Heart left ventricle (tissue), 16 donors: Measurements from ENCODE around the gene PCAT7. TPM values are rescaled to one million over a fixed set of nuclear protein-coding genes. Genes with fewer than 3 reads are reported as not detected.

ENCODE experiments used
- ATAC-seq, 4 donors: fragments of 200-7000 bp; cut with Tn5 transposase; one replicate each; pipeline ENCODE4 v1.9.1; 2020 to 2022; ENCODE audit warnings: moderate library complexity in 4 of 4, mild to moderate bottlenecking in 3 of 4, moderate number of reproducible peaks in 1 of 4
- DNase-seq, 5 donors: peaks; one replicate each; pipeline ENCODE4 v3.0.0-alpha.2; 2020
- H3K27ac ChIP-seq, 12 donors: fragments of 200-600 bp; sonication (generic) in 4 of 12; one replicate each; pipeline versions ENCODE4 v1.5.0 to v1.8.0; 2016 to 2022; ENCODE audit warnings: mild to moderate bottlenecking in 2 of 12
- H3K27me3 ChIP-seq, 9 donors: fragments of 200-600 bp; sonication (generic) in 2 of 9; one replicate each; pipeline versions ENCODE4 v1.5.1 to v1.8.0; 2016 to 2022; ENCODE audit warnings: mild to moderate bottlenecking in 3 of 9
- H3K36me3 ChIP-seq, 9 donors: fragments of 200-600 bp; sonication (generic) in 2 of 9; one replicate each; pipeline versions ENCODE4 v1.5.0 to v1.8.0; 2018 to 2022; ENCODE audit warnings: mild to moderate bottlenecking in 2 of 9
- H3K4me1 ChIP-seq, 12 donors: fragments of 200-600 bp; sonication (generic) in 4 of 12; one replicate each; pipeline versions ENCODE4 v1.5.0 to v1.8.0; 2016 to 2022; ENCODE audit warnings: mild to moderate bottlenecking in 3 of 12
- H3K4me3 ChIP-seq, 12 donors: fragments of 200-600 bp; sonication (generic) in 4 of 12; one replicate each; pipeline versions ENCODE4 v1.5.0 to v1.8.0; 2017 to 2022; ENCODE audit warnings: mild to moderate bottlenecking in 9 of 12, moderate library complexity in 4 of 12
- H3K9me3 ChIP-seq, 12 donors: fragments of 200-600 bp; sonication (generic) in 4 of 12; one replicate each; pipeline versions ENCODE4 v1.5.0 to v1.8.0; 2016 to 2022; ENCODE audit warnings: mild to moderate bottlenecking in 1 of 12
- CTCF ChIP-seq, 12 donors: fragments of 200-600 bp; sonication (generic) in 4 of 12; IDR thresholded peaks; one replicate each; pipeline versions ENCODE4 v1.5.0 to v1.8.0; 2018 to 2022; ENCODE audit warnings: antibody characterized with exemption in 12 of 12, mild to moderate bottlenecking in 5 of 12
- POLR2A ChIP-seq, 2 donors: fragments of 450-650 bp; IDR thresholded peaks; one replicate each; pipeline ENCODE4 v1.6.1; 2017; ENCODE audit warnings: antibody characterized with exemption in 2 of 2, mild to moderate bottlenecking in 2 of 2, moderate library complexity in 2 of 2
- WGBS, 4 donors: extraction: QIAGEN DNeasy Blood & Tissue Kit in 2 of 4; methylation state at CpG; one replicate each; pipeline versions ENCODE4 v1.1.5 to v1.1.7; 2013 to 2018; 5-methylcytosine and 5-hydroxymethylcytosine counted together
- intact Hi-C, 10 donors: fragments of 100-400 bp; cut with DNase I; formaldehyde crosslinking; loops; one replicate each; pipeline versions ENCODE4 v1.11.1 to v1.14.2; 2022
- polyA plus RNA-seq, 2 donors: library from polyadenylated mRNA; stranded (reverse); fragments of 200-250 nt; gene quantifications; one replicate each; pipeline ENCODE4 v1.2.3, GENCODE V29; 2013
- total RNA-seq, 9 donors: library from RNA; depleted of rRNA in 2 of 9; stranded (reverse); fragments of >200 nt in 2 of 9; fragmentation: NEBNext Ultra II Directional in 3 of 9; extraction: Animal tissue kit (Norgen Biotek cat#: 25700) in 3 of 9; gene quantifications; one replicate each; pipeline versions ENCODE4 v1.1.0 to v1.2.4, GENCODE V29; 2016 to 2023
- donor health status: ischemic (EF 13 %, LVEDD 7.1; RV severe dilation, severe dysfunction).
- donor health status: healthy with polysubstance abuse.
- donor health status: DM: no; HTN: yes; CAD: no.
- donor health status: DM: no; HTN: no; CAD: no.
- donor health status: ischemic (EF 25% LVEDD 6.9; RV normal size, moderate dysfunction).
- donor health status: ischemic (EF 25% LVEDD 5.7; RV mildly dilated, moderate dysfunction).
- donor health status: healthy.
- donor health status: DM: yes; HTN: yes; CAD: no.
- donor health status: ischemic (EF 35%, LVEDD 5.7; RV mildly dilated, moderate dysfunction).
- donor health status: nonischemic (EF 11% LVEDD 7.7; RV severe dilation, severe dysfunction).
- donor health status: DM: yes; HTN: yes; CAD: no.
- donor health status: PGD.
- donor health status: ischemic (EF 29% LVEDD 5.4; RV normal size, mild dysfunction).
- donor health status: nonischemic (EF 23%, LVEDD 6.1; RV moderate dilation, normal function).

The PCAT7 gene
- total and polyA plus RNA-seq, 11 donors: not detected

GRCh38 chr9:94526271-94526670 is 28.6 kb upstream of the PCAT7 start:
- H3K27me3 ChIP-seq: peaks cover 0 to 6% (median 0%) of the 10 kb centered on the region in 9 donors

GRCh38 chr9:94526951-94527350 is 27.9 kb upstream of the PCAT7 start:
- Histone ChIP-seq H3K9me3 (no peaks in the 10 kb centered on the region), H3K36me3 (no peaks in the 10 kb centered on the region), H3K4me3 (no peak overlapping the region), H3K4me1 (no peaks in the 10 kb centered on the region), H3K27me3 (peaks cover 0 to 6% (median 0%) of the 10 kb centered on the region in 9 donors), H3K27ac (no peak overlapping the region)
- no peak for DNase-seq
- ATAC-seq: no peak
- no peak for TF ChIP-seq CTCF (IDR thresholded peaks at IDR 0.05)
- no peak for TF ChIP-seq POLR2A (IDR thresholded peaks at IDR 0.05)
- intact Hi-C loops: loop anchor here in 1 of 10 donors (10.0 kb wide), 1 partner anchor 58 kb away; no protein-coding TSS in a partner anchor
- 50 to 69% (median 66%) methylated on average over 1 of the region's 1 CpG for WGBS, 4 donors

More at GRCh38 chr9:94526271-94526670, 28.6 kb upstream of the PCAT7 start:
- TF ChIP-seq CTCF (IDR thresholded peaks at IDR 0.05) (no peak), POLR2A (IDR thresholded peaks at IDR 0.05) (no peak)
- 98 to 100% (median 98%) methylated on average over 1 of the region's 1 CpG for WGBS, 4 donors
- Histone ChIP-seq H3K4me1 (no peaks in the 10 kb centered on the region), H3K9me3 (no peaks in the 10 kb centered on the region), H3K4me3 (no peak overlapping the region), H3K27ac (no peak overlapping the region), H3K36me3 (no peaks in the 10 kb centered on the region)
- DNase-seq: no peak
- intact Hi-C loops: loop anchor here in 1 of 10 donors (10.0 kb wide), 1 partner anchor 59 kb away; no protein-coding TSS in a partner anchor
- ATAC-seq: no peak

GRCh38 chr9:94528886-94529285 is 26.0 kb upstream of the PCAT7 start:
- no peak overlapping the region for H3K4me3 ChIP-seq
- no peak overlapping the region for H3K27ac ChIP-seq
- no peak for DNase-seq
- no peaks in the 10 kb centered on the region for H3K4me1 ChIP-seq
- no peaks in the 10 kb centered on the region for H3K36me3 ChIP-seq
- H3K9me3 ChIP-seq: no peaks in the 10 kb centered on the region
- peaks cover 0 to 6% (median 0%) of the 10 kb centered on the region in 9 donors for H3K27me3 ChIP-seq
- intact Hi-C loops: loop anchor here in 1 of 10 donors (10.0 kb wide), 1 partner anchor 56 kb away; no protein-coding TSS in a partner anchor
- no peak for ATAC-seq
- 92 to 97% (median 93%) methylated on average over 4 of the region's 4 CpGs for WGBS, 4 donors
- TF ChIP-seq CTCF (IDR thresholded peaks at IDR 0.05): no peak
- no peak for TF ChIP-seq POLR2A (IDR thresholded peaks at IDR 0.05)

DNA sequence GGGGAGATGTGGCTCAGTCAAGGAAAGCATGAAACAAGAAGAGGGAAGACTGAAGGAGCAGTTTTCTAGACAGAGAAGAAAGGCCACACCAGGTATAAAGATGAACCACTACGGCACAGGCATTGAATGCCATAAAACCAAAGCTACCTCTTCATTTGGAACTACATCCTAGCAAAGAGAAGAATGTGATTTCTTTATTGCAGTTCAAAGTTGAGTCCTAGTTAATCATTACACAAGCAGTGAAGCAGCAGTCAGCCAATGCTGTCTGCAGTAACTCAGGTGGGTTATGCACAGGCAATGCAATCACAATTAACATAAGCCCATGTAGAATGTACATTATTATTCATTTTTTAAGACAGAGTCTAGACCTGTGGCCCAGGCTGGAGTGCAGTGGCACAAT is 21.7 kb upstream of the PCAT7 start:
- Histone ChIP-seq H3K4me1 (no peaks in the 10 kb centered on the region), H3K4me3 (no peak overlapping the region), H3K36me3 (no peaks in the 10 kb centered on the region), H3K27me3 (peaks cover 0 to 3% (median 0%) of the 10 kb centered on the region in 9 donors), H3K9me3 (no peaks in the 10 kb centered on the region), H3K27ac (no peak overlapping the region)
- TF ChIP-seq CTCF (IDR thresholded peaks at IDR 0.05) (no peak), POLR2A (IDR thresholded peaks at IDR 0.05) (no peak)
- intact Hi-C loops: no loop called here
- ATAC-seq: no peak
- DNase-seq: no peak
- 86 to 98% (median 90%) methylated on average over 1 of the region's 1 CpG for WGBS, 4 donors
